ENCODE data around the gene PORCN.

- no peak for TF ChIP-seq CTCF (IDR thresholded peaks at IDR 0.05)
- TF ChIP-seq MAX (CRISPR knock-in tag; IDR thresholded peaks at IDR 0.05), result no peak
Observed at GRCh38 chrX:48505481-48505880, 3.3 kb upstream of the PORCN start.

Data from WTC11 (cell line).